ENCODE measurements around the gene LIPA.

The LIPA gene

DNA sequence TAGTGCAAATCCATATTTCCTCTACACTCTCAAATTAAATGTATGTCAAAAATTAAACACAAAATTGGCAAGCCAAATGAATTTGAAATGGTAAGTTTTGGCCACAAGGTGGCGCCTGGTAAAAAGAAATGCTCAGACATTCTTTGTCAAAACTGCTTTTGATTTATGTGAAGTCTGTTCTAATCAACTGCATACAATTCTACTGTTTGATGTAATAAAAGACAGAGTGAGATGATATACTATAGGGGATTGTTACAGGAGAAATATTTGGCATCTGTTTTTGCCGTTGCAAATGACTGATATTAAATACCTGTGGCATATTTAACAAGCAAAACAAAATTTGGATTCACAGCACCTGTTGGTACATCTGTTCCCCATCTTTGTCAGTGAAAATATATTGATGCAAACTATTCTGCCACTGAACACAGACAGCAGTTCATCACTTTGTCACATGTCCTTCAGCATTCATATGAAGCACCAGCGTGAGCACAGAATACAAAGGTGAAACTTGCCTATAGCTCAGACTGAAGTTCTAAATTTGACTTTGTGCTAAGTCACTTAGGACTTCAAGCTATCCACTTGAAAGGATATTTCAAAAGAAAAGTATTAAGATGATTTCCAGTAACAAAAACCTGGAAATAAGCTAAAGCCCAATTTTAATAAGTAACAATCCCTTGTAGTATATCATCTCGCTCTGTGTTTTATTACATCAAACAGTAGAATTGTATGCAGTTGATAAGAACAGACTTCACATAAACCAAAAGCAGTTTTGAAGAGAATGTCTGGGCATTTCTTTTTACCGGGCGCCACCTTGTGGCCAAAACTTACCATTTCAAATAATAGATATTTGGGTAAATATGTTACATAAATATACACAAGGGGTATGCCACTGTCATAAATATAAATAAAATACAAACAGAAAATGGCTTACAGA is 34.3 kb downstream of the LIPA start:
- H3K36me3 ChIP-seq (replicated peaks; ENCODE audit: low read depth, low read length) = no peaks in the 10 kb centered on the region
- no peaks in the 10 kb centered on the region for H3K9me3 ChIP-seq (ENCODE audit: insufficient read depth, low read length)
- no peak overlapping the region for H2AFZ ChIP-seq (ENCODE audit: low read depth, low read length)
- H3K9ac ChIP-seq (ENCODE audit: low read length) = no peak overlapping the region
- H3K4me1 ChIP-seq (ENCODE audit: low read length) = peaks cover 7% of the 10 kb centered on the region
- TF ChIP-seq EZH2phosphoT487 (IDR thresholded peaks at IDR 0.05; ENCODE audit: low read depth) = no peak
- TF ChIP-seq, protein P1, sequence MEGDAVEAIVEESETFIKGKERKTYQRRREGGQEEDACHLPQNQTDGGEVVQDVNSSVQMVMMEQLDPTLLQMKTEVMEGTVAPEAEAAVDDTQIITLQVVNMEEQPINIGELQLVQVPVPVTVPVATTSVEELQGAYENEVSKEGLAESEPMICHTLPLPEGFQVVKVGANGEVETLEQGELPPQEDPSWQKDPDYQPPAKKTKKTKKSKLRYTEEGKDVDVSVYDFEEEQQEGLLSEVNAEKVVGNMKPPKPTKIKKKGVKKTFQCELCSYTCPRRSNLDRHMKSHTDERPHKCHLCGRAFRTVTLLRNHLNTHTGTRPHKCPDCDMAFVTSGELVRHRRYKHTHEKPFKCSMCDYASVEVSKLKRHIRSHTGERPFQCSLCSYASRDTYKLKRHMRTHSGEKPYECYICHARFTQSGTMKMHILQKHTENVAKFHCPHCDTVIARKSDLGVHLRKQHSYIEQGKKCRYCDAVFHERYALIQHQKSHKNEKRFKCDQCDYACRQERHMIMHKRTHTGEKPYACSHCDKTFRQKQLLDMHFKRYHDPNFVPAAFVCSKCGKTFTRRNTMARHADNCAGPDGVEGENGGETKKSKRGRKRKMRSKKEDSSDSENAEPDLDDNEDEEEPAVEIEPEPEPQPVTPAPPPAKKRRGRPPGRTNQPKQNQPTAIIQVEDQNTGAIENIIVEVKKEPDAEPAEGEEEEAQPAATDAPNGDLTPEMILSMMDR (IDR thresholded peaks at IDR 0.05; ENCODE audit: low read depth, low read length) = peak; percentile 72
- no peak overlapping the region for H3K4me3 ChIP-seq (ENCODE audit: low read length)
- H3K27me3 ChIP-seq (ENCODE audit: low read depth, low read length) = no peaks in the 10 kb centered on the region
- no peaks in the 10 kb centered on the region for H3K79me2 ChIP-seq (ENCODE audit: low read length)
- no peak overlapping the region for H3K27ac ChIP-seq (ENCODE audit: low read length)
- H4K20me1 ChIP-seq (ENCODE audit: insufficient read depth, low read length) = no peaks in the 10 kb centered on the region
- peak overlapping the region; percentile 25; the same call in 1 of the 2 replicates for H3K4me2 ChIP-seq (ENCODE audit: low read length)

DNA sequence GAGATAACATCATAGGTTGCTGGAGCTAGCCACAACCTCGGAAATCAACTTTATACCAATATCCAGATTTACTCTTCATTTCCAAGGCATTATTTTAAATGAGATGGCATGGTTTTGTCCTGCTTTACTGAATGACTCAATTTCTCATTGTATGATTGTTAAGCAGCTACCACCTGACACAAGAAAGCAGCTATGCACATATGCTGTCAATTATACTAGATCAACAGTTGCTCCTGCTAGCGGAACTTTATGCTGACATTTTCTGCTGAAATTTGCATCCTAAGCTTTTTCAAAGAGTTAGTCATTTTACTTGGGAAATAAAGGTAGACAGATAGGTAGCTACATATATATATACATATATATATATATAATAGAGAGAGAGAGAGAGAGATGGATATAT is 35.5 kb downstream of the LIPA start:
- Histone ChIP-seq H3K36me3 (replicated peaks; ENCODE audit: low read depth, low read length) (no peaks in the 10 kb centered on the region), H3K4me1 (ENCODE audit: low read length) (peaks cover 15% of the 10 kb centered on the region), H4K20me1 (ENCODE audit: insufficient read depth, low read length) (no peaks in the 10 kb centered on the region), H3K9ac (ENCODE audit: low read length) (no peak overlapping the region), H3K9me3 (ENCODE audit: insufficient read depth, low read length) (no peaks in the 10 kb centered on the region), H3K4me2 (ENCODE audit: low read length) (no peak overlapping the region), H3K27ac (ENCODE audit: low read length) (no peak overlapping the region), H3K27me3 (ENCODE audit: low read depth, low read length) (no peaks in the 10 kb centered on the region), H3K79me2 (ENCODE audit: low read length) (no peaks in the 10 kb centered on the region), H2AFZ (ENCODE audit: low read depth, low read length) (no peak overlapping the region), H3K4me3 (ENCODE audit: low read length) (no peak overlapping the region)
- no peak for TF ChIP-seq EZH2phosphoT487 (IDR thresholded peaks at IDR 0.05; ENCODE audit: low read depth)
- TF ChIP-seq, protein P1 (IDR thresholded peaks at IDR 0.05; ENCODE audit: low read depth, low read length) = no peak

DNA sequence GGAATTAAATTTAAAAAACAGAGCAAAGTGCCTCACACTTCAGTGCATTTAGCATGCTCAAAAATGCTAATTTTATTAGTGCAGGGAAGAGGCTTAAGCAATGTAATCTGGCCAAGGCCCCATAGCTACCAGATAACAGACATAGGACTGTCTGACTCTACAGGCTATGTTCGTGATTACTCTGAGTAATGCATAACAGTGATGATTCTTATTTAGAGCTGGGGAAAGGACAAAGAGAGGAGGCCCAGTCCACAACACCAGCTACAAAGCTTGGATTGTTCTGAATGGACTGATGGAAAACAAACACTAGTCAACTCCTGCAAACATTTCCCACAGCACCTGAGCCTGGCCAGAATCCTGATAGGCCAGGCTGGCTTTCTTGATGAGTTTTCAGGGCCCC is 36.1 kb downstream of the LIPA start:
- Histone ChIP-seq H3K79me2 (ENCODE audit: low read length) (no peaks in the 10 kb centered on the region), H3K4me3 (ENCODE audit: low read length) (no peak overlapping the region), H3K4me1 (ENCODE audit: low read length) (peaks cover 17% of the 10 kb centered on the region), H3K9me3 (ENCODE audit: insufficient read depth, low read length) (no peaks in the 10 kb centered on the region), H3K36me3 (replicated peaks; ENCODE audit: low read depth, low read length) (no peaks in the 10 kb centered on the region), H2AFZ (ENCODE audit: low read depth, low read length) (no peak overlapping the region), H3K27me3 (ENCODE audit: low read depth, low read length) (no peaks in the 10 kb centered on the region), H3K9ac (ENCODE audit: low read length) (no peak overlapping the region), H4K20me1 (ENCODE audit: insufficient read depth, low read length) (no peaks in the 10 kb centered on the region), H3K4me2 (ENCODE audit: low read length) (no peak overlapping the region), H3K27ac (ENCODE audit: low read length) (no peak overlapping the region)
- TF ChIP-seq, protein P1 (IDR thresholded peaks at IDR 0.05; ENCODE audit: low read depth, low read length) = no peak
- no peak for TF ChIP-seq EZH2phosphoT487 (IDR thresholded peaks at IDR 0.05; ENCODE audit: low read depth)

DNA sequence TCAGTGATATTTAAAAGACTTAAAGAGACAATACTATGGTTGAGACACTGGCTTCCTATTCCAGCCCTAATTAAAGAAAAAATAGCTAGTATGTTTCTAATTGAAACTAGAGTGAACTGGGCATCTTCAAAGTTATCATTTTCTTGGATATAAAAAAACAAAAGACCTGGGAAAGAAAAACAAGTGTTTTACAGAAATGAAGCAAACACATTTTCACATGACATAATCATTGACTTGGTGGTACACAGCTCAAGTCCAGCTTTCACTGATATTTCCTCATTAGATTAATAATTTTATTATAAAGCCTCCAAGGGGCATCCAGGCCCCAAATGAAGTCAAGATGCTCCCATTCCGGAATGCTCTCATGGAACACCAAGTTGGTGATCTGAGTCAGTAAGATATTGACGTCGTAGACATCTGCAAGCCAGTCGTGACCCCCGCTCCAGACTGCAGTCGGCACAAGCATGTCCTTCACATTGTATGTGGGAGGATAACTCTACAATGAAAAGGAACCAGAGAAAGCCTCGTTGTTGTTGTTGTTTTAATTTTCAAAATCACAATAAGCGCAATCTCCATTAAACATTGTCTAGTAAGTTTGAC is 36.9 kb downstream of the LIPA start:
- H3K4me1 ChIP-seq (ENCODE audit: low read length) = peaks cover 25% of the 10 kb centered on the region
- no peaks in the 10 kb centered on the region for H3K36me3 ChIP-seq (replicated peaks; ENCODE audit: low read depth, low read length)
- H3K4me3 ChIP-seq (ENCODE audit: low read length) = no peak overlapping the region
- TF ChIP-seq, protein P1 (IDR thresholded peaks at IDR 0.05; ENCODE audit: low read depth, low read length) = no peak
- no peak for TF ChIP-seq EZH2phosphoT487 (IDR thresholded peaks at IDR 0.05; ENCODE audit: low read depth)
- no peaks in the 10 kb centered on the region for H3K9me3 ChIP-seq (ENCODE audit: insufficient read depth, low read length)
- H4K20me1 ChIP-seq (ENCODE audit: insufficient read depth, low read length) = no peaks in the 10 kb centered on the region
- H3K27me3 ChIP-seq (ENCODE audit: low read depth, low read length) = no peaks in the 10 kb centered on the region
- no peak overlapping the region for H3K4me2 ChIP-seq (ENCODE audit: low read length)
- no peak overlapping the region for H2AFZ ChIP-seq (ENCODE audit: low read depth, low read length)
- H3K79me2 ChIP-seq (ENCODE audit: low read length) = no peaks in the 10 kb centered on the region
- H3K27ac ChIP-seq (ENCODE audit: low read length) = no peak overlapping the region
- H3K9ac ChIP-seq (ENCODE audit: low read length) = no peak overlapping the region
